PFSK-1 (cell line): ENCODE results near the gene PINK1.

Source experiments
- FOXP2 ChIP-seq: optimal IDR thresholded peaks from 2 replicates; pipeline ENCODE3; 2011; ENCODE audit warnings: borderline replicate concordance, control low read depth, inconsistent platforms; ENCODE audit not compliant: insufficient read depth; ENCODE audit errors: extremely low read length, extremely low read depth
- POLR2AphosphoS5 ChIP-seq: IDR thresholded peaks from 2 replicates; pipeline ENCODE4 v1.6.1; 2012; ENCODE audit warnings: low read depth, mild to moderate bottlenecking, control low read depth, low read length, moderate library complexity
- REST ChIP-seq, 2 experiments: IDR thresholded peaks; 2 replicates each; pipeline versions ENCODE4 v1.6.1 to v1.8.0; 2011 to 2012; ENCODE audit warnings: low read depth in 2 of 2, low read length in 2 of 2, control low read depth in 1 of 2, inconsistent platforms in 1 of 2, mild to moderate bottlenecking in 1 of 2, moderate library complexity in 1 of 2; ENCODE audit not compliant: insufficient read depth in 1 of 2
- SIN3A ChIP-seq: IDR thresholded peaks from 2 replicates; pipeline ENCODE4 v1.6.1; 2012; ENCODE audit warnings: mild to moderate bottlenecking, low read length, moderate library complexity, borderline replicate concordance; ENCODE audit not compliant: insufficient read depth
- TAF1 ChIP-seq: IDR thresholded peaks from 2 replicates; pipeline ENCODE4 v1.6.1; 2012; ENCODE audit warnings: low read length, control low read depth, borderline replicate concordance; ENCODE audit not compliant: insufficient read depth

The PINK1 gene

GRCh38 chr1:20697563-20697962 lies 64.3 kb downstream of the PINK1 start:
- TF ChIP-seq TAF1 = no peak
- no peak for TF ChIP-seq SIN3A
- no peak for TF ChIP-seq POLR2AphosphoS5
- TF ChIP-seq FOXP2 = no peak
- no peak for TF ChIP-seq REST (IDR thresholded peaks at IDR 0.05; ENCODE audit: insufficient read depth in 1 of 2, low read depth in 2 of 2, low read length in 2 of 2)

GRCh38 chr1:20698195-20698910 lies 65.1 kb downstream of the PINK1 start:
- TF ChIP-seq TAF1 (no peak), REST (IDR thresholded peaks at IDR 0.05; ENCODE audit: insufficient read depth in 1 of 2, low read depth in 2 of 2, low read length in 2 of 2) (no peak), POLR2AphosphoS5 (no peak), FOXP2 (no peak), SIN3A (no peak)

- no peak for TF ChIP-seq POLR2AphosphoS5
- TF ChIP-seq TAF1 = no peak
- TF ChIP-seq REST (IDR thresholded peaks at IDR 0.05; ENCODE audit: insufficient read depth in 1 of 2, low read depth in 2 of 2, low read length in 2 of 2) = no peak
- TF ChIP-seq FOXP2 = no peak
- TF ChIP-seq SIN3A = no peak
These were observed 66.3 kb downstream of the PINK1 start for GRCh38 chr1:20699558-20699957.

GRCh38 chr1:20700636-20701215 lies 67.5 kb downstream of the PINK1 start:
- TF ChIP-seq FOXP2 (no peak), REST (IDR thresholded peaks at IDR 0.05; ENCODE audit: insufficient read depth in 1 of 2, low read depth in 2 of 2, low read length in 2 of 2) (no peak), TAF1 (no peak), POLR2AphosphoS5 (no peak), SIN3A (no peak)
